Stimulated activated CD4-positive, alpha-beta T cell treated with anti-CD3 and anti-CD28 coated beads, Interleukin-12 subunit alpha, Interleukin-12 subunit beta, amount 100 ng/mL, for 24 hours (primary cell): Measurements from ENCODE around the gene BRIP1.

ENCODE experiments used
- DNase-seq, 2 experiments: peaks; one replicate each; pipeline ENCODE4 v3.0.0-alpha.2; 2020; ENCODE audit warnings: low read depth in 2 of 2

BRIP1 gene

DNA sequence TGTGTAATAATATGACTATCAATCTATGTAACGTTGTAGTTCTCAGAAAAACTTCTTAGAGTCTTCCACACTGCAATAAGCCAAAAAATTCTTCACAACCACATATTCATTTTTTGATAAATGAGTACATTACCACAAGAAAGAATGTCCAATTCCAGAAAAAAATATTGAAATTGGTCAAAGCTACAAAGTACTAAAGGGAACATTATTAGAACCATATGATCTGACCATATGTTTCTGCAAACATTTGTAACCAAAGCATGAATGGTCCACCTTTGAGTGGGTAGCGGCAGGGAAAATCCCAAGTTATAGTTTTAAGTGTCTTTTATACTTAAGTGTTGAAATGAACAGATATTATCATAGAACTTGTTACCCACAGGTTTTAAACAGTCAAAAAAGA is 200.6 kb downstream of the BRIP1 start:
- no peak for DNase-seq

DNA sequence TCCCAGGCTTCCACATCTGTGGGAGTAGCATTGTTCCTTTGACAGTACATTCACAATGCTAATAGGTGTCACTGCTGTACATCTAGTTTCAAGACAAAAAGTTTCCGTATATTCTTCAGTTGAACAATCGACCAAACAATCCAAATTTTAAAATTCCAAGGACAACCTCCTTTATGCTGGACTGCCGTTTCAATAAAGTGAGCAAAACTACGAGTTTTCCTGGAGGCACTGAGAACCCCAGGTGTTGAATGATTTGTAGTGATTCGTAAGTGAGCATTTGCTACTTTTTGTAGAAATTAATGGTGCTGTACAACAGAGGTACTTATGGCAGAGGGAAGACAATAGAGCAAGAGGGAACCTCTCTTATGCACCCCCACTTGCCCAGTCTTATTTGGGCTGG is 201.1 kb downstream of the BRIP1 start:
- no peak for DNase-seq

DNA sequence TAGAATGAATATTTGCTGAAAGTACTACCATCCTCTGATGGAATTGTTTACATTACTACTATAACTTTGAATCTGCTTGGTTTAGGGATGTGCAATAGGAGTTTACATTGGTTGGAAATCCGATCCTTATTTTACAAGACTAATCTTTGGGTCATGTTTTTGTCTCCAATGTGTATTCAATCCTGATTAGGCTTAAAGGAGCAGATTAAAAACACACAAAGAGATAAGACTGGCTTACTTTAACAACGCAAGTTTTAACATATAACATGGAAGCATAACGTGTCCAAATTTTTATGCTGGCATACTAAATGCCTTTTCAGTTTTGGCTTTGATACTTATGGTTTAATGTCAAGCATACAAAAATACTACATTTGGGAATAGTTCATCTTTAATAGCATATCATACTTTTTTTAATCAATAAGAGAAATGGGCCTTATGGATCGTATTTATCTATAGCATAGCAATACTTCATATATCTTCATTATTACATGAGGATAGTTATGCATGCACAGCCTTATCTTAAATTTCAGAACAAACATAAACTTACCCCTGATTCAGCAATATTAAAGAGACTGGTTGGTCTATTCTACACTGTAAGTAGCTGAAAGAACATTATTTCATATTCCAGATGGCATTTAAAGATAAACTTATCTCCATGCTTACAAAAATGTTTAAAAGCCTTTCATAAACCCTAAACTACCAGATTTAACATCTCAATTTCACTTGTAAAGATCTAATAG is 202.4 kb downstream of the BRIP1 start:
- no peak for DNase-seq

DNA sequence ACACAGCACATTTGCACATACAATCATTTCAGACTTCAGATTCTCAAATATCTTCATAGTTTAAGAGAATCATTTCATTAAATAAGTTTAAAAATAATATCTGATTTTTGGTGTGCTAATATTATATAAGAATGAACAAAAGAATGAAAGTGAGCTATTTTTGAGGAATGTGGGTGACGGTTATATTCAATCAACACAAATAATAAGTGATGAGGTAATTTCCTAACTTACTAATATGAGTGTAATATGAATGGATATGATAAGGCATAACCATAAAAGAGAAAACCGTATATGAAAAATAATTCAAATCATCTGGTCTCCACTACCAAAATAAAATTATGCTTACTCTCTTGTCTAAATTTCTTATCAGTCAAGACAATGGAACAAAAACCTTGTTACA is 203.9 kb downstream of the BRIP1 start:
- no peak for DNase-seq

DNA sequence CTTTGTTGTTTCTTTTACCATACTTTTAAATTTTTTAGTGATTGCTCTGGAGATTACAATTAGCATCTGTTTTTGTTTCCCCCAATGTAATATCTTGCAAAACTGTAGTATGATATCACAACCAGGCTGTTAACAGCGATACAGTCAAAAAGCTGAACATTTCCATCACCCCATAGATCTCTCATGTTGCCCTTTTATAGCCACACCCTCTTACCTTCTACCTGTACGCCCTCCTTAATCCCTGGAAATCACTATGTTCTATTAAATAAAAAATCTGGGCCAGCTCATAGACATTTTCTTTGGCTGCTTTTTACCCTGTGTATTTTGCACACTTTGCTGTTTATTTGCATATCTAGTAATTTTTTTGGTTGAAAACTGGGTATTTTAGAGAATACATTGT is 205.1 kb downstream of the BRIP1 start:
- DNase-seq: no peak

DNA sequence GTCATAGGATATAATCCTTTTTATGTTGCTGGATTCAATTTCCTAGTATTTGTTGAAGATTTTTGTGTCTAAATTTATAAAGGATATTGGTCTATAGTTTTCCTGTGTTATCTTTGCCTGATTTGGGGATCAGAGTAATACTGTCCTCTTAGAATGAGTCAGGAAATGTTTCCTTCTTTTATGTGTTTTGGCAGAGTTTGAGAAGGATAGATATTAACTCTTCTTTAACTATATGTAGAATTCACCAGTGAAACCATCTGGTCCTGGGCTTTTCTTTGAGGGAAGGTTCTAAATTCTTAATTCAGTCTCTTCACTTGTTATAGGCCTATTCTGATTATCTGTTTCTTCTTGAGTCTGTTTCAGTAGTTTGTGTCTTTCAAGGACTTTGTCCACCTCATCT is 206.0 kb downstream of the BRIP1 start:
- DNase-seq: no peak

DNA sequence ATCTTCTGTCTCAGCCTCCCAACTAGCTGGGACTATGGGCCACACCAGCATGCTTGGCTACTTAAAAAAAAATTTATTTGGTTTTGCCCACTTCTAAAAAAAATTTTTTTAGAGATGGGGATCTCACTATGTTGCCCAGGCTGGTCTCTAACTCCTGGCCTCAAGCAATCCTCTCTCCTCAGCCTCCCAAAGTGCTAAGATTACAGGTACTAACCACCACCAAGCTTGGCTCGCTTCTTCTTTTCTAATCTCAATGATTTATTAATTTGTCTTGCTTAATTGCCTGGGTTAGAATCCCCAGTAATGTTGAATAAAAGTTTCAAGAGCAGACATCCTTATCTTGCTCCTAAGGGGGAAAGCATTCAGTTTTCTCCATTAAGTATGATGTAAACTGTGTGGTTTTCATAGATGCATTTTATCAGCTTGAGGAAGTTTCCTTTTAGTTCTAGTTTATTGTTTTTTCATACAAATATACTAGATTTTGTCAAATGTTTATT is 206.6 kb downstream of the BRIP1 start:
- no peak for DNase-seq

DNA sequence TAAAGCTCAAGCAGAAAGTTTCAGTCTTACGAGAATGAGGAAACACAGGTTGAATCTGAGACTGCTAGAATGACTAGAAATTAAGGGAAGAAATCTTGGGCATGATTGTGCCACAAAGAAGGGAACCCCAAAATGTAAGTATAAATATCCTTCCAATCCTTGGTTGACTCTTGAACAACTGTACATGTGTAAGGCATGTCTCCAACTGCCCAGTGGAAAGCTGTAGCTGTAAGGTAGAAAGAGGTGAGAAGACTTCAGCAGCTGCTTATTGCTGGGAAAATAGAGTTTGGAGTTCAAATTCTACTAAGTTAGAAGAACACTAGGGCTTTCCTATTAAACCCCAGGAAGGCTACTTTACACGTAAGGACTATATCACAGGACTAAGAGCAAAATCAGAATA is 212.6 kb downstream of the BRIP1 start:
- DNase-seq: no peak

DNA sequence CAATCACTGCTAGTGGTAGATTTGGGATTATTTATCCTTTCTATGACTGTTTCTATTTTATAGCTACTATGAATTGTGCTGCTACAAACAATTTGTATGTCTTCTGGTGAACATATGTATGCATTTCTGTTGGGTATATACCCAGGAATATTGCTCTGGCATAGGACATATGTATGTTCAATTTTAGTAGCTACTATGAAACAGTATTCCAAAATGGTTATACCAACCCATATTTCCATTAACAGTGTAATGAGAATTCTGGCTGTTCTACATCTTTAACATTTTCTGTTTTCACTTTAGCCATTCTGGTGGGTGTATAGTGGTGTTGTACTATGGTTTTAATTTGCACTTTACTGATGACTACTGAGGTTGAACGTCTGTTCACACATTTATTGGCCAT is 214.7 kb downstream of the BRIP1 start:
- DNase-seq: no peak

DNA sequence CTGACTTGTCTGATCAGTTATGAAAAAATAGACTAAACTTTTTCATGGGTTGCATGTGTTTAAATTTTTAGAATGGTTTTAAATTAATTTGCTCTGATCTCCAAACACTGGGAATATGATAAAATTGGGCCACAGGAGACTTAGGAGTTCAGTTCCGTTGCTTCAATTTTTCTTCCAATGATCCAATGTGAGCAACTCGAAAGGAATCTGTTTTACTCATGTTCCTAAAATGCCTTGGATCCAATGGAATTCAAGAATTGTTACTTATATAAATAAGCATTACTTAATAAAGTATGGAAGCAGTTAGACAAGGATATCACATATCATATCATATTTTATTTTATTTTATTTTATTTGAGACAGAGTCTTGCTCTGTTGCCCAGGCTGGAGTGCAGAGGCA is 216.3 kb downstream of the BRIP1 start:
- DNase-seq: no peak

DNA sequence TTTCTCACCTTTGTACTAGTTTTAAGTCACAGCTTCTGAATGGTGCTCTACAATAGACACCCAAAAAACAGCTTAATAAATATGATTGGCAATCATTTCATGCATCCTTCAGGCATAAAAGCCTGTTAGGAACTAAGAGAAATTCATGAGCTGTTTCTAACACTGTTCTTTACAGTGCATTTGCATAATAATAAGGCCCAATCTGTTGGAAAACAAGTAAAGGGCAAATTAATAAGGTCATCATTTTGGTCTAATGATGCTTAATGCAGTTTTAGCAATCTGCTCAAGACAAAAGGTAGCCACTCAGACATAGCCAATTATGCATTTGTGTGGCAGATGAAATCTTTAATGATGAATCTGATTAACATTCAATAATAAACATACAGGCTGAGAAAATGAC is 216.8 kb downstream of the BRIP1 start:
- DNase-seq: no peak

DNA sequence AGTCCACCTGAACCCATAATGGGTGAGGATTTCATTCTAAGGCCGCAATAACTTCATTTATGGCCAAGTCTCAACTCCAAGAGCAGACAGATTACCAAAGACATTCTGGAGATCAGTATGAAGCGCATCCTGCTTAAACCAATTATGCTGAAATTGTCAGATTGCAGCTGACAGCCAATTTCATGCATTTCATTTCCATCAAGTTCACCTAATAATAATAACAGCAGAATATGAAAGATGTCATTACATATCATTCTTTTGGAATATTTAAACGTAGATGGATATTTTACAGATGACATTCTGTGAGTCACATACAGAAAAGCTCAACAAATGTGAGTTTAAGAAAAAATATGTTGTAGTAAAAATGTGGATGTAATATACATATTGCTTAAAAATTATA is 217.4 kb downstream of the BRIP1 start:
- no peak for DNase-seq

DNA sequence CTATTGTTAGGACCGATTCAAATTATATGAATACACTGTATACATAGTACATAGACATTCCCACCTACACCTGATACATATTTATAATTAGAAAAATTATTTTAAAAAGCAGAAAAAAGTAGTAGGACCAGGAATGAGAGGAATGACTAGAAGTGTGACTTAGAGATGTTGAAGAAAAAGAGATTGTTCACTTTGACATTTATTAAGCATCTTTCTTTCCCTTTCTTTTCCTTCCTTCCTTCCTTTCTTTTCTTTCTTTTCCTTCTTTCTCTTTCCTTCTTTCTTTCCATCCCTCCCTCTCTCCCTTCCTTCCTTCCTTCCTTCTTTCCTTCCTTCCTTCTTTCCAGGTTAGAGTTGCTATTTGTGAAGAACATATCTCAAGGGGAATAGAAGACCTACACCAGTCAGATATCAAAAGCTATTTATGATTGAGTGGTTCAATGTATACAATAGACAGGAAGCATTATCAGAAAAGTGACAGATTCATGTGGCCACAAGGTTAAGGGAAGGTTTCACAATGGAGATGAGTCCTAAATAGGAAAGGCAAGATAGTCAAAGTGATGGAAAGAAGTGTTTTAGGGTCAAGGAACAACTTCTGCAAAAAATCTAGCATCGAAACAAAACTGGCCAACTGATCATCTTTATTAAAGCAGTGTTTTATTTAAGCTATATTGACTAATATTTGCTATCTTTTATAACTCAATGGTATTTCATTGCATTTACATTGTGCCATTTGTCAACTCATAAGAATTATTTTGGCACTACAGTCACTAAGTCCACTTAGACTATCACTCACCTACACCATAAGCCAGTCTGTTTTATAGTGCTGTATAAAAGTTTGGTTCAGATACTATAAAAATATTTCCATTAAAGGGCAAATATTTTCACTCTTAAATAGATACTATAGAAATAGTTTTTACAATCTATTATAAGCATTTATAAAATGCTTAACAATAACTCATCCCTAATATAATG is 218.2 kb downstream of the BRIP1 start:
- DNase-seq: no peak

DNA sequence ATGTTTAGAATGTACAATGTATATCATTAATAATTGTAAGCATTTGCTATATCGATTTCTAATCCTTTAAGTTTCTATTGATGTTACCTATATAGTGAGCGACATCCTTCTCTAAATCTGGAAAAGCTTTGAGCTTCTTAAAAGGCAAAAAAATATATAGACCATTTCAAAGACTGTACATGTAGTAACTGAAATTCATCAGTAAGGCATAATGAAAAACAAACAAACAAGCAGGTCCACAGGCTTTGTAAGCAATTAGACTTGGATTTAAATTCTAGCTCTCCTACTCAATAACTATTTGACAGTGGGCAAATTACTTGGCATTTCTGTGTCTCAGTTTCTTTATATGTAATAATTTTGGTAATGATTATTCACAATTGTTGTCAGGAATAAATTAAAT is 220.6 kb downstream of the BRIP1 start:
- no peak for DNase-seq

DNA sequence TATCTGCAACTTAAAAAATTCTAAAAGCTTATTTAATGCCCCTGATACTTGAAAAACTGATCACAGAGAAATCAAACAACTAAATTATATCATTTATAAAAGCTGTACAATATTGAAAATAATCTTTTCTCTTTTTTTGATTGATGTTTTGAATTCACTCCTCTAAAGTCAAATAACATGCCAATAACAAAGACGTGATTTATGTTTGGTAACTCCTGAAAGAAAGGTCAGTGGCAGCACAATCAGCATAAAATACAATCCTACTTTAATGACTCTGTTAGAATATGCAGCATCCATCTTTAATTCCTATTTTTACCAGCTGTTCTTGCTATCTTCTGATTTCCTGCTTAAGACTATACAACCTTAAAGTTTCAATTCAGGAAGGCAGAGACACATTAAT is 221.6 kb downstream of the BRIP1 start:
- no peak for DNase-seq

DNA sequence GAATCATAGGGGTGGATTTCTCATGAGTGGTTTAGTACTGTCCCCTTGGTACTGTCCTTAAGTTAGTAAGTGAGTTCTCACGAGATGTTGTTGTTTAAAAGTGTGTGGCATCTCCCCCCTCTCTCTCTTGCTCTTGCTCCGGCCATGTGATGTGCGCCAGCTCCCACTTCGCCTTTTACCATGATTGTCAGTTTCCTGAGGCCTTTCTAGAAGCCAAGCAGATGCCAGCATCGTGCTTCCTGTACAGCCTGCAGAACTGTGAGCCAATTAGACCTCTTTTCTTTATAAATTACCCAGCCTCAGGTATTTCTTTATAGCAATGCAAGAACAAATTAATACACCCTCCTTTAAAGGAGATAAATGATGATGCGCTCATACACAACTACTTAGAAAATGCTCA is 222.2 kb downstream of the BRIP1 start:
- DNase-seq: no peak

DNA sequence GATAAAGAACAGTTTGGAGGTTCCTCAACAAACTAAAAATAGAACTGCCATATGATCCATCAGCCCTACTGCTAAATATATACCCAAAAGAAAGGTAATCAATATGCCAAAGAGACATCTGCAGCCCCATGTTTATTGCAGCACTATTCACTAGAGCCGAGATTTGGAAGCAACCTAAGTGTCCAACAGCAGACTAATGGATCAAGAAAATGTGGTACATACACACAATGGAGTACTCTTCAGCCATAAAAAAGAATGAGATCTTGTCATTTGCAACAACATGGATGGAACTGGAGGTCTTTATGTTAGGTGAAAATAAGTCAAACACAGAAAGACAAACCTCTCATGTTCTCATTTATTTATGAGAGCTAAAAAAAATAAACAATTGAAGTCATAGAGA is 223.5 kb downstream of the BRIP1 start:
- no peak for DNase-seq

DNA sequence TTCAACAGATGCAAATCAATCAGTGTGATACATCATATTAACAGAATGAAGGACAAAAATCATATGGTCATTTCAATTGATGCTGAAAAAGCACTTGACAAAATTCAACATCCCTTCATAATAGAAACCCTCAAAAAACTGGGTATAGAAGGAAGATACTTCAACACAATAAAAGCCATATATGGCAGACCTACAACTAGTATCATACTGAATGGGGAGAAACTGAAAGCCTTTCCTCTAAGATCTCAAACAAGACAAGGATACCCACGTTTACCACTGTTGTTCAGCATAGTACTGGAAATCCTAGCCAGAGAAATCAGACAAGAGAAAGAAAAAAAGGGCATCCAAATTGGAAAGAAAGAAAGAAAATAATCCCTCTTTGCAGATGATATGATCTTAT is 225.2 kb downstream of the BRIP1 start:
- no peak for DNase-seq

DNA sequence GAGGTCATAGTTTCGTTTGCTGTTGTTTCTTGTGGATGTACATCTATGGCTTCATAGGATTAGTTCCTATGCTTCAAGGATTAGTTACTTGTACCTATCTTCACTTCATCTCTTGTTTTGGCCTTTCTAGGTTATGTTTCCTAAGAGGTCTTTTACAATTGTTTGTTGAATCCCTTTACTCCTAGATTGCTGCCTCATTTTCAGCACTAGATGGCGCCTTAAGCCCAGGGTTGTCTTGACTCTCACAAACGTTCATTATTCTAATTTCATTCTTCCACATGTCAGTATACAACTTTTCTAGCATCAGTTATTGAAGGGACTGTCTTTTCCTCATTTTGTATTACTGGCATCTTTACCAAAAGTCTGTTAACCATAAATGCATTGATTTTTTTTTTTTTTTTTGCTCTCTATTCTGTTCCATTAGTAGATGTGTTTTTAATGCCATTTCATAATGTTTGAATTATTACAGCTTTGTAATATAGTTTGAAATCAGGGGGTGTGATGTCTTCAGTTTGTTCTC is 227.4 kb downstream of the BRIP1 start:
- DNase-seq: peak; percentile 11 to 36

DNA sequence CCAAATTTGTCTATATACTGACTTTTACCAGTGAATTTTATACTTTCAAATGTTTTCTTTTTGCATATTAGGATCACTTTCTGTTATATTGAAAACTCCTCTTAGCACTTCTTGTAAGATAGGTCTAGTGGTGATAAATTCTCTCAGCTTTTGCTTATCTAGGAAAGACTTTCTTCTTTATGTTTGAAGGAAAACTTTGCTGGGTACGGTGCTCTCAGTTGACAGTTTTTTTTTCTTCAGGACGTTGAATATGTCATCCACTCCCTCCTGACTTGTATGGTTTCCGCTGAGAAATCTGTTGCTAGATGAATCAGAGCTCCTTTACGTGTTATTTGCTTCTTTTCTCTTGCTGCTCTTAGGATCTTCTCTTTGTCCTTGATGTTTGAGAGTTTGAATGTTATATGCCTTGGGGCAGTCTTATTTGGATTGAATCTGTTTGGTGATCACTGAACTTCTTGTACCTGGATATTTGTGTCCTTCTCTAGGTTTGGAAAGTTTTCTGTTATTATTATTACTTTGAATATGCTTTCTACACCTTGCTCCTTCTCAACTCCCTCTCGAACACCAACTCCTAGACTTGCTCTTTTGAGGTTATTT is 228.3 kb downstream of the BRIP1 start:
- no peak for DNase-seq

DNA sequence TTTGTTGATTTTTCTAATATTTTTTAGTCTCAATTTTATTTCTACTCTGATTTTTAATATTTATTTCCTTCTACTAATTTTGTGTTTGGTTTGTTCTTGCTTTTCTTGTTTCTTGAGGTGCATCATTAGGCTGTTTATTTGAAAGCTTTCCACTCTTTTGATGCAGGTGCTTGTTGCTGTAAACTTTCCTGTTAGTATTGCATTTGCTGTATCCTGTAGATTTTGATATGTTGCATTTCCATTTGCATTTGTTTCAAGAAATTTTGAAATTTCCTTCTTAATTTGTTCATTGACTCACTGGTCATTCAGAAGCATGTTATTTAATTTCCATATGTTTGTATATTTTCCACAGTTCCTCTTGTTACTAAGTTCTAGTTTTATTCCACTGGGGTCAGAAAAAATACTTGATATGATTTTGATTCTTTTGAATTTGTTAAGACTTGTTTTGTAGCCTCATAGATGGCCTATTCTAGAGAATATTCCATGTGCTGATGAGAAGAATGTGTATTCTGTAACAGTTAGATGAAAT is 229.3 kb downstream of the BRIP1 start:
- DNase-seq: no peak

DNA sequence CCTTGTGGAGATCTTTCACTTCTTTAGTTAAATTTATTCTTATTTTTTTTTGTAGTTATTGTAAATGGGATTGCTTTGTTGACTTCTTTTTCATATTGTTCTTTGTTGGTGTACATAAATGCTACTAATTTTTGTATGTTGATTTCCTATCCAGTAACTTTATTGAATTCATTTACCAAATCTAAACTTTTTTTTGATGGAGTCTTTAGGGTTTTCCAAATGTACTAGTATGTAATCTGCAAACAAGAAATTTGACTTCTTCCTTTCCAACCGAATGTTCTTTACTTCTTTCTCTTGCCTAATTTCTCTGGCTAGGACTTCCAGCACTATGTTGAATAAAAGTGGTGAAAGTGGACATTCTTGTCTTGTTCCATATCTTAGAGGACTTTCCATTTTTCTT is 230.5 kb downstream of the BRIP1 start:
- no peak for DNase-seq
